Upper lobe of left lung (tissue), 4 donors: ENCODE results near the gene AFAP1.

Experiments used
- EP300 ChIP-seq, 4 donors: sonication (generic); formaldehyde crosslinking; IDR thresholded peaks; one replicate each; pipeline ENCODE4 v1.5.1; 2017; ENCODE audit warnings: antibody characterized with exemption in 4 of 4, control low read depth in 2 of 4
- POLR2A ChIP-seq, 4 donors: fragments of 450-650 bp; IDR thresholded peaks; one replicate each; pipeline ENCODE4 v1.5.1; 2016 to 2017; ENCODE audit warnings: antibody characterized with exemption in 4 of 4, mild to moderate bottlenecking in 2 of 4
- POLR2AphosphoS5 ChIP-seq, 2 donors: sonication (generic); formaldehyde crosslinking; IDR thresholded peaks; one replicate each; pipeline ENCODE4 v1.5.1; 2017; ENCODE audit warnings: antibody characterized with exemption in 2 of 2
- TF ChIP-seq, protein P1 (sequence below), 6 experiments: fragments of 450-650 bp in 4 of 6; fragments of 200-600 bp in 2 of 6; sonication (generic) in 2 of 6; IDR thresholded peaks; one replicate each; pipeline ENCODE4 v1.5.1; 2016 to 2019; ENCODE audit warnings: antibody characterized with exemption in 6 of 6

DNA sequence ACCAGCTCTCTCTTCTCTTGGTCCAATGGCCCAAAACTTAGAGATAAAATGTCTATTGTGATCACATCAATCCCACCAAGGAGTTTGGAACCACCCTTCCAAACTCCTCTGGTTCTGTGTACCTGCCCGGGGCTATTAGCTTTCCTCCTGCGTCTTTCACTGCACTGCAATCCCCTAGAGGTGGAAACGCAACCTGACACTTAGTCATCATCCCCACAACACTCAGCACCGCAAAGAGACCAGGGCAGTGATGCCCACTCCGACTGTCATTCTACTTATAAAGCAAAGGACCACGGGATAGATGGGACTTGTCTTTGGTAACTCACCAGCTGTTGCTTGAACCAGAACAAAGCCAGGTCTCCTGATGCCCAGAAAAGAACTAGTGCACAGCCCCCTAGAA is 22.0 kb downstream of the AFAP1 start:
- TF ChIP-seq POLR2A (IDR thresholded peaks at IDR 0.05) (no peak), POLR2AphosphoS5 (IDR thresholded peaks at IDR 0.05) (no peak), EP300 (IDR thresholded peaks at IDR 0.05) (no peak)
- TF ChIP-seq, protein P1, sequence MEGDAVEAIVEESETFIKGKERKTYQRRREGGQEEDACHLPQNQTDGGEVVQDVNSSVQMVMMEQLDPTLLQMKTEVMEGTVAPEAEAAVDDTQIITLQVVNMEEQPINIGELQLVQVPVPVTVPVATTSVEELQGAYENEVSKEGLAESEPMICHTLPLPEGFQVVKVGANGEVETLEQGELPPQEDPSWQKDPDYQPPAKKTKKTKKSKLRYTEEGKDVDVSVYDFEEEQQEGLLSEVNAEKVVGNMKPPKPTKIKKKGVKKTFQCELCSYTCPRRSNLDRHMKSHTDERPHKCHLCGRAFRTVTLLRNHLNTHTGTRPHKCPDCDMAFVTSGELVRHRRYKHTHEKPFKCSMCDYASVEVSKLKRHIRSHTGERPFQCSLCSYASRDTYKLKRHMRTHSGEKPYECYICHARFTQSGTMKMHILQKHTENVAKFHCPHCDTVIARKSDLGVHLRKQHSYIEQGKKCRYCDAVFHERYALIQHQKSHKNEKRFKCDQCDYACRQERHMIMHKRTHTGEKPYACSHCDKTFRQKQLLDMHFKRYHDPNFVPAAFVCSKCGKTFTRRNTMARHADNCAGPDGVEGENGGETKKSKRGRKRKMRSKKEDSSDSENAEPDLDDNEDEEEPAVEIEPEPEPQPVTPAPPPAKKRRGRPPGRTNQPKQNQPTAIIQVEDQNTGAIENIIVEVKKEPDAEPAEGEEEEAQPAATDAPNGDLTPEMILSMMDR (IDR thresholded peaks at IDR 0.05): no peak
